Fibroblast of the aortic adventitia (primary cell): ENCODE data around the gene TMEM186. TPM values are rescaled to one million over a fixed set of nuclear protein-coding genes. Genes with fewer than 3 reads are reported as not detected.

ENCODE experiments used
- DNase-seq: peaks from one replicate; pipeline ENCODE4 v3.0.0-alpha.2; 2010; ENCODE audit warnings: low read depth
- H3K4me3 ChIP-seq: 2 replicates; pipeline ENCODE4 v1.5.1; 2011; ENCODE audit warnings: low read depth, mild to moderate bottlenecking, control low read depth, low read length, moderate library complexity
- total RNA-seq: library from RNA; depleted of rRNA; stranded (reverse); fragments of >200 nt; gene quantifications from 2 replicates; pipeline ENCODE4 v1.2.3, GENCODE V29; 2012; ENCODE audit warnings: low replicate concordance
- TF ChIP-seq, protein P1 (sequence below): IDR thresholded peaks from 2 replicates; pipeline ENCODE4 v1.5.1; 2011; ENCODE audit warnings: mild to moderate bottlenecking, low read length, control low read depth, inconsistent platforms; ENCODE audit not compliant: insufficient read depth

TMEM186 gene
- total RNA-seq, 1 donor: 3.6 TPM

DNA sequence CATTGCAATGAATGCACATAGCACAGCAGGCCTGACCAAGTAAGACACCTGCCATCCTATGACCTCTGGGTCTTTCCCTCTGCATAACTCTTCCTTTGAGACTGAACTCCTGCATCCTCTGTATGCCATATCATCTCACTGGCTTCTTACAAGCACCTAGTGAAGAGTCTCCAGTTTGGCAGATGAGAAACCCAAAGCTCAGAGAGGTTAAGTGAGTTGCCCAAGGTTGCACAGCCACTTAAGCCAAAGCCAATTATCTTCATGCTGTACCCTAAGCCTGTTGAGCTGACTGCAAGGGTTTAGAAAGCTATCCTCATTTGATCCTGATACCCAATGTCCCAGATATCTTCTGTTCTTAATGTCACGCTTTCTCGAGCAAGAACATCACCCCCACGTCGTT is 35.2 kb downstream of the TMEM186 start:
- DNase-seq: no peak
- TF ChIP-seq, protein P1, sequence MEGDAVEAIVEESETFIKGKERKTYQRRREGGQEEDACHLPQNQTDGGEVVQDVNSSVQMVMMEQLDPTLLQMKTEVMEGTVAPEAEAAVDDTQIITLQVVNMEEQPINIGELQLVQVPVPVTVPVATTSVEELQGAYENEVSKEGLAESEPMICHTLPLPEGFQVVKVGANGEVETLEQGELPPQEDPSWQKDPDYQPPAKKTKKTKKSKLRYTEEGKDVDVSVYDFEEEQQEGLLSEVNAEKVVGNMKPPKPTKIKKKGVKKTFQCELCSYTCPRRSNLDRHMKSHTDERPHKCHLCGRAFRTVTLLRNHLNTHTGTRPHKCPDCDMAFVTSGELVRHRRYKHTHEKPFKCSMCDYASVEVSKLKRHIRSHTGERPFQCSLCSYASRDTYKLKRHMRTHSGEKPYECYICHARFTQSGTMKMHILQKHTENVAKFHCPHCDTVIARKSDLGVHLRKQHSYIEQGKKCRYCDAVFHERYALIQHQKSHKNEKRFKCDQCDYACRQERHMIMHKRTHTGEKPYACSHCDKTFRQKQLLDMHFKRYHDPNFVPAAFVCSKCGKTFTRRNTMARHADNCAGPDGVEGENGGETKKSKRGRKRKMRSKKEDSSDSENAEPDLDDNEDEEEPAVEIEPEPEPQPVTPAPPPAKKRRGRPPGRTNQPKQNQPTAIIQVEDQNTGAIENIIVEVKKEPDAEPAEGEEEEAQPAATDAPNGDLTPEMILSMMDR: no peak
- no peak overlapping the region for H3K4me3 ChIP-seq

DNA sequence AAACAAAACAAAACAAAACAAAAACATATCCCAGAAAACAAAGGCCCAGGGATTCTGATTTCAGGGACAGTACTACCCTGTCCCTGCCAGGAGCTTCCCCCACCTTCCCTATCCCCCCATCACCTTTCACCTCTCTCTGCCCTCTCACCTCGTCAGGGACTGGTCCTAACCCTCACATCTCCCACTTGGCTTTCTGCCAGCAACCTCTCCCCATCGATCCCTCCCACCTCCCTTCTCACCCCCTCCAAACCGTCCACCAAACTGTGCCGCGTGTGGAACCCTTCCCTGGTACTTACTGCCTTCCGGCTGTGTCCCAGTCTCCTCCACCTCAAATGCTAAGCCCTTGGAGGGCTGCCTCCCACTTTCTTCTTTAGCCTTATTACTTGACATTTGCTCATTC is 36.4 kb downstream of the TMEM186 start:
- DNase-seq: no peak
- TF ChIP-seq, protein P1: no peak
- no peak overlapping the region for H3K4me3 ChIP-seq

DNA sequence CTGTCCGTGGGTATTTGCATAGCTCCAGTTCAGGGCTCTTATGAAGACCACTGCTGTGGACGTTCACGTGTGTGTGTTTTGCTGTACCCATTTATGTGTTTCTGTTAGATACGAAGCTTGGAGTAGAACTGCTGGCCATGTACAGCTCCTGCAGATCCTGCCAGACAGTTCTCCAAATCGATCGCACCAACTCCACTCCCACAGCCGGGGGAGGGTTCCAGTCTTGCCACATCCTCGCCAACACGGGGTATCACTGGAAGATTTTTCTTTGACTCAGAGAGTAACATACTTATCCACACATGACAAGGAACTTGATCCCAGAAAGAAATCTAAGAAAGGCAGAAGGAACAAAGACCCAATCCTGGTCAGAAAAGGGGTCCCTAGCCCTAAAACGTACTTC is 37.4 kb downstream of the TMEM186 start:
- H3K4me3 ChIP-seq: no peak overlapping the region
- DNase-seq: no peak
- TF ChIP-seq, protein P1: no peak

DNA sequence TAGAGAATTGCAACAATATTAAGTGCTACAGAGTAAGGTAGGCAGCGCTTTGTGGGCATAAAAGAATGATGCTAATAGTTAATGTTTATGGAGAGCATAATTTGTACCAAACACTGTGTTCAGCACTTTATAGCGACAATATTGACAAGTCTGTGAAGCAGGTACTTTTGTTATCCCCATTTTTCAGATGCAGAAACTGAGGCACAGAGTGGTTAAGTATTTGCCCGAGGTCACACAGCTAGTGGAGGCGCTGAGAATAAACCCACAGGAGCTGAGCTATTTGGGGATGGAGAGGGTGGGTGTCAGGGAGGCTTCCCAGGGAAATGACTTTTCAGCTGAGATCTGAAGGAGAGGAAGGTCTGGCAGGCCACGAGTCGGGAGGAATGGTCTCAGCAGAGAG is 39.4 kb downstream of the TMEM186 start:
- TF ChIP-seq, protein P1: no peak

DNA sequence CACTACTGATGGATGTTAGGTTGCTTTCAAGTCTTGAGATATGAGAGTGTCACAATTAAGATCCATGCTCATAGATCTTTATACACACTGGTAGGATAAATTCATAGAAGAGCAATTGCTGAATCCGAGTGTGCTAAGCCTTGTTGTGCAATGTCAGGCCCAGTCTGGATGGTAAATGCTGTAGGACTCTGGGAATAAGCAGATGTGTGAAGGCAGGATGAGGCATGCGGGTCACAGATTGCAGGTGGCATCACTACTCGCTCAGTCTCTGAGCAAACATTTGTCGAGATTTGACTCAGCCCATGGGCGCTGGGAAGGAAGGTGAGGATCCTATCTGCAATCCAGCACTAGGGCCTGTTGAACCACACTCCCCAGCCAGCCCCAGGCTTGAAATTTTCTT is 40.7 kb downstream of the TMEM186 start:
- TF ChIP-seq, protein P1: no peak
- no peak for DNase-seq

More for the DNA sequence above, 39.4 kb downstream of the TMEM186 start:
- no peak overlapping the region for H3K4me3 ChIP-seq
- no peak for DNase-seq

DNA sequence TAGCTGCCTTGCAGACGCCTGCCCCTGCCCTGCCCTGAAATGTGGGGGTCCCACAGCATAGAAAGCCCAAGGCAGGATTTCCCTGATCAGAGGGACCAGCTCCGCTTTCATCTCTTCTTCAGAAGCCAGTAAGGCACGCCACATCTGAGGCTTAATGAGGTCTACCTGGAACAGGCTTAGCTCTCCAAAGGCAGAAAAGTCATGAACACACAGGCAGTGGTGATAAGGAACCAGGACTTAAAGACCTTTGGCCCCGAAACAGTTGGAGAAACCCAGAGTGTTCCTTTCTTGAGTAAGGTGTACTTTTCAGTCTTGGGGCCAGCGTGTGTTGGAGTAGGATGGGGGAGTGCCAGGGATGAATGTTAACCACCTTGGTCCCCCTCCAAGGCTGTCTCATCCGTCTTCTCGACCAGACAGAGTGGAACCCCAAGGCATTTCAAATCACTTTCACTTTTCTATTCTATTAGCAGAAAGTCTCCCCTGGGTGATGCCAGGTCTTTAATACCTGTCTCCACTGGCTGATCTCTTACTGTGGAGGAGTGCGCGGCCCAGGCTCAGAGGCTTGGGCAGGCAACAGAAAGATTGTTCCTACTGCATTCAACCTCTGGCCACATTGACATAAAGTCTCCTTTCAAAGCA is 43.9 kb downstream of the TMEM186 start:
- TF ChIP-seq, protein P1: no peak
- DNase-seq: no peak
- no peak overlapping the region for H3K4me3 ChIP-seq

More for the DNA sequence above, 40.7 kb downstream of the TMEM186 start:
- no peak overlapping the region for H3K4me3 ChIP-seq

DNA sequence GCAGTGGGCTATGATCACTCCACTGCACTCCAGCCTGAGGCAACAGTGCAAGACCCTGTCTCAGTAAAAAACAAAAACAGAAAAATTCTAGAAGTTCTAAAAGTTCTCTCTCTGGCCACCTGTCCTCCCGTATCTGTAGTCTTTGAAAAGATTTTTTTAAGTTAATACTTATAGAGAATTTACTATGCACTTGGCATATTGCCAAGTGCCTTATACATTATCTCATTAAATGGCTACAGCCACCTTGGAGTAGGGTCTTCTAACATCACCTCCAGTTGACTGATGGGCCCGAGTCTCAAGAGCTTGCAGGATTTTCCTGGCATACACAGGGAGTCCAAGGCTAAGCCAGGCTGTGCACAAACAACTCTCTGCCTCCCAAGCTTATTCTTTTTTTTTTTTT is 44.7 kb downstream of the TMEM186 start:
- TF ChIP-seq, protein P1: no peak
- H3K4me3 ChIP-seq: no peak overlapping the region
- DNase-seq: no peak
